GM23338 (cell line): ENCODE data around the gene C1orf116. TPM values are rescaled to one million over a fixed set of nuclear protein-coding genes. Genes with fewer than 3 reads are reported as not detected.

ENCODE experiments used
- ATAC-seq: fragments of 200-7000 bp; cut with Tn5 transposase; 3 replicates; pipeline ENCODE4 v1.9.1; 2020
- DNase-seq: peaks from one replicate; pipeline ENCODE4 v3.0.0-alpha.2; 2015; ENCODE audit warnings: low spot score
- H2AFZ ChIP-seq: fragments of 200-600 bp; sonication (generic); 2 replicates; pipeline ENCODE4 v1.8.0; 2016; ENCODE audit warnings: antibody characterized with exemption, mild to moderate bottlenecking, moderate library complexity
- H3F3A ChIP-seq: fragments of 200-600 bp; sonication (generic); replicated peaks from 2 replicates; pipeline ENCODE4 v1.8.0; 2017; ENCODE audit warnings: antibody characterized with exemption, mixed run types, low read depth
- H3K27ac ChIP-seq: fragments of 200-600 bp; sonication (generic); 2 replicates; pipeline ENCODE4 v1.6.1; 2016; ENCODE audit warnings: low read depth
- H3K27me3 ChIP-seq: fragments of 200-600 bp; sonication (generic); 2 replicates; pipeline ENCODE4 v1.8.0; 2016; ENCODE audit warnings: mild to moderate bottlenecking, mixed run types, moderate library complexity; ENCODE audit not compliant: insufficient read depth
- H3K36me3 ChIP-seq: fragments of 200-600 bp; sonication (generic); 2 replicates; pipeline ENCODE4 v1.8.0; 2016; ENCODE audit warnings: mild to moderate bottlenecking; ENCODE audit not compliant: insufficient read depth
- H3K4me1 ChIP-seq: fragments of 200-600 bp; sonication (generic); 2 replicates; pipeline ENCODE4 v1.8.0; 2016; ENCODE audit warnings: mild to moderate bottlenecking, moderate library complexity; ENCODE audit not compliant: insufficient read depth
- H3K4me2 ChIP-seq: fragments of 200-600 bp; sonication (generic); 2 replicates; pipeline ENCODE4 v1.7.1; 2017; ENCODE audit warnings: mixed run types
- H3K4me3 ChIP-seq: fragments of 200-600 bp; sonication (generic); 2 replicates; pipeline ENCODE4 v1.6.1; 2016; ENCODE audit warnings: mixed run types
- H3K79me2 ChIP-seq: fragments of 200-600 bp; sonication (generic); replicated peaks from 2 replicates; pipeline ENCODE4 v1.8.0; 2017; ENCODE audit warnings: mild to moderate bottlenecking; ENCODE audit not compliant: insufficient read depth
- H3K9me2 ChIP-seq: fragments of 200-600 bp; sonication (generic); 2 replicates; pipeline ENCODE4 v1.8.0; 2017; ENCODE audit not compliant: insufficient read depth
- H4K20me1 ChIP-seq: fragments of 200-600 bp; sonication (generic); replicated peaks from 2 replicates; pipeline ENCODE4 v1.8.0; 2017; ENCODE audit warnings: mild to moderate bottlenecking; ENCODE audit not compliant: insufficient read depth
- H3K27ac Mint-ChIP-seq: 2 replicates; pipeline ENCODE4 v1.8.0; 2020; ENCODE audit warnings: inconsistent platforms, mild to moderate bottlenecking, moderate library complexity, mixed read lengths
- H3K27me3 Mint-ChIP-seq: 3 replicates; pipeline ENCODE4 v1.8.0; 2022; ENCODE audit warnings: low read depth, mild to moderate bottlenecking, moderate library complexity, mixed read lengths, inconsistent platforms; ENCODE audit not compliant: insufficient read depth, poor library complexity
- H3K36me3 Mint-ChIP-seq: 3 replicates; pipeline ENCODE4 v1.8.0; 2021; ENCODE audit warnings: low read depth, mild to moderate bottlenecking, inconsistent platforms, moderate library complexity, mixed read lengths
- H3K4me1 Mint-ChIP-seq: 3 replicates; pipeline ENCODE4 v1.8.0; 2020; ENCODE audit warnings: mild to moderate bottlenecking, inconsistent platforms, mixed read lengths
- H3K4me3 Mint-ChIP-seq: 3 replicates; pipeline ENCODE4 v1.8.0; 2021; ENCODE audit warnings: moderate library complexity, mild to moderate bottlenecking, inconsistent platforms, mixed read lengths
- H3K9me3 Mint-ChIP-seq: 3 replicates; pipeline ENCODE4 v1.8.0; 2020; ENCODE audit warnings: moderate library complexity, mild to moderate bottlenecking, inconsistent platforms, mixed read lengths
- CREB1 ChIP-seq: fragments of 250-450 bp; sonication (Bioruptor Pico); IDR thresholded peaks from 2 replicates; pipeline ENCODE4 v1.5.0; 2020; ENCODE audit warnings: low read depth, mild to moderate bottlenecking, moderate library complexity
- EZH2 ChIP-seq: fragments of 200-600 bp; sonication (generic); IDR thresholded peaks from one replicate; pipeline ENCODE4 v1.8.0; 2017; ENCODE audit warnings: antibody characterized with exemption, mild to moderate bottlenecking, low read depth; ENCODE audit not compliant: unreplicated experiment
- EZH2phosphoT487 ChIP-seq: fragments of 200-600 bp; sonication (generic); IDR thresholded peaks from one replicate; pipeline ENCODE4 v1.8.1; 2018; ENCODE audit warnings: antibody characterized with exemption; ENCODE audit not compliant: unreplicated experiment
- JUNB ChIP-seq: IDR thresholded peaks from one replicate; pipeline ENCODE4 v1.6.1; 2016; ENCODE audit warnings: antibody characterized with exemption; ENCODE audit not compliant: unreplicated experiment
- NANOG ChIP-seq: IDR thresholded peaks from 2 replicates; pipeline ENCODE4 v1.6.1; 2016; ENCODE audit warnings: antibody characterized with exemption, borderline replicate concordance
- POLR2AphosphoS5 ChIP-seq: IDR thresholded peaks from 2 replicates; pipeline ENCODE4 v1.6.1; 2016; ENCODE audit warnings: antibody characterized with exemption, low read depth
- STAT1 ChIP-seq: IDR thresholded peaks from one replicate; pipeline ENCODE4 v1.6.1; 2016; ENCODE audit warnings: antibody characterized with exemption; ENCODE audit not compliant: unreplicated experiment
- ZNF331 ChIP-seq: fragments of 250-450 bp; sonication (Bioruptor Pico); IDR thresholded peaks from 2 replicates; pipeline ENCODE4 v1.5.0; 2020; ENCODE audit warnings: low read depth, mild to moderate bottlenecking, moderate library complexity
- polyA plus RNA-seq: library from polyadenylated mRNA; unstranded; fragments of >200 nt; fragmentation: Nextera tagmentation; extraction: Ambion mirVana; gene quantifications from 2 replicates; pipeline ENCODE4 v1.2.1, GENCODE V29; 2016
- total RNA-seq: library from RNA; depleted of rRNA; stranded (reverse); fragments of >200 nt; shearing (Covaris generic); gene quantifications from 2 replicates; pipeline ENCODE4 v1.2.3, GENCODE V29; 2014
- TF ChIP-seq, protein P1 (sequence below), 2 experiments: fragments of 200-600 bp in 1 of 2; sonication (generic) in 1 of 2; conservative IDR thresholded peaks; 2 replicates each; pipeline versions ENCODE4 v1.5.1 to v1.6.1; 2016 to 2017; ENCODE audit warnings: antibody characterized with exemption in 2 of 2, low read depth in 2 of 2, mild to moderate bottlenecking in 2 of 2, moderate library complexity in 1 of 2
- TF ChIP-seq, protein P2 (sequence below): IDR thresholded peaks from one replicate; pipeline ENCODE4 v1.6.1; 2018; ENCODE audit warnings: antibody characterized with exemption; ENCODE audit not compliant: unreplicated experiment

The C1orf116 gene
- total and polyA plus RNA-seq, 2 experiments from 2014 or later, result 2.3 to 5.3 TPM

DNA sequence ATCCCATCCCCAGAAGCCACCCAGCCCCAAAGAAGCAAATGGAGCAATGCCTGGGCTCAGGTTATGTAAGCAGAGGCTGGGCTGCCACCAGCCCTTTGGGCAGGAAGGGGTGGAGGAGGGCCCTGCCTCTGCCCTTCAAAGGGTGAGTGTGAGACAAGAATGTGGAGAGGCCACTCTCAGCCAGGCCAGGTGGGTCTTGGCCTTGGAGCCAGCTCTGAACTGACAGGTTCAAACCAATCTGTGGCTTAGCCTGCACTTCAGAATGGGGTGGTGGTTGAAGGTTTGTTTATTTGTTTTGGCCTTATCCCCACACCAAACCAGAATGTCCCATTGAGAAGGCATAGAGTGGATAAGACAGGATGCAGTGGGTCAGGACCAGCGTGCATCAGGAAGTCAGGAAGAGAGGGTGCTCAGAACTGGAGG, 29.8 kb downstream of the C1orf116 start (continued):
- TF ChIP-seq NANOG (no peak), ZNF331 (CRISPR knock-in tag) (no peak), POLR2AphosphoS5 (no peak)
- TF ChIP-seq, protein P1, sequence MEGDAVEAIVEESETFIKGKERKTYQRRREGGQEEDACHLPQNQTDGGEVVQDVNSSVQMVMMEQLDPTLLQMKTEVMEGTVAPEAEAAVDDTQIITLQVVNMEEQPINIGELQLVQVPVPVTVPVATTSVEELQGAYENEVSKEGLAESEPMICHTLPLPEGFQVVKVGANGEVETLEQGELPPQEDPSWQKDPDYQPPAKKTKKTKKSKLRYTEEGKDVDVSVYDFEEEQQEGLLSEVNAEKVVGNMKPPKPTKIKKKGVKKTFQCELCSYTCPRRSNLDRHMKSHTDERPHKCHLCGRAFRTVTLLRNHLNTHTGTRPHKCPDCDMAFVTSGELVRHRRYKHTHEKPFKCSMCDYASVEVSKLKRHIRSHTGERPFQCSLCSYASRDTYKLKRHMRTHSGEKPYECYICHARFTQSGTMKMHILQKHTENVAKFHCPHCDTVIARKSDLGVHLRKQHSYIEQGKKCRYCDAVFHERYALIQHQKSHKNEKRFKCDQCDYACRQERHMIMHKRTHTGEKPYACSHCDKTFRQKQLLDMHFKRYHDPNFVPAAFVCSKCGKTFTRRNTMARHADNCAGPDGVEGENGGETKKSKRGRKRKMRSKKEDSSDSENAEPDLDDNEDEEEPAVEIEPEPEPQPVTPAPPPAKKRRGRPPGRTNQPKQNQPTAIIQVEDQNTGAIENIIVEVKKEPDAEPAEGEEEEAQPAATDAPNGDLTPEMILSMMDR (conservative IDR thresholded peaks at IDR 0.05; ENCODE audit: low read depth in 2 of 2), result no peak

DNA sequence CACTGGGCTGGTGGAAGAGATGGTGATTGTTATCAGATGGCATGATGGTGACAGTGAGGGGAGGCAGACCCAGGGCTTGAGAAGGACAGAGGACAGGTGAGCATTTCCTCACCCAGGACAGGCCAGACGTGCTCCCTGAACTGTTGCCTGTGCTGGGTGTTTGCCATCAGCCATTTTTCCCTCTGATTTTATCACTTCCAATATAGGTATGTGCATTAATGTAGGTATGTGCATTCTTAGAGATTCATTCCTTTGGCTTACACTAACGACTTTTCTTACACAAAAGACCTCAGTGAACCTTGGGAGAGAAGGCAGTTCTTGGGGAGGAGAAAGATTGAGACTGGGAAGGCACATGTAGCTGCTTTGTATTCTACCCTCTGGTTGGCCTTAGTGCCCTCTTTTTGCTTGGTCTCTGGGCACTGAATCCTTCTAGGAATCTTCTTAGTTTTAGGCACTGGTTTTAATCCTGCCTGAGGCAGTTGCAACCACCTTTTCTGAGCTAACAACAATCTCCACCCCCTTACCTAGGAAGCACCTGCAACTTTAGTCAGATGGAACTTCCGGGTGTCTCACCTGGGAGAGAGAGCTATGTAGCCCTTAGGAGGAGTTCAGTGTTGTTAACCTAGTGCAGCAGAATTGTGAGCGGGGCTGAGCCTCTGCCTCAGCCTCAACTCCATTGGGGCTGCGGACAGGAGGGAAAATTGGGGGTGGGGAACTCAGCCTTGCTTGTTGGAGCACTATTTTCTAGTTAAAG, 30.9 kb downstream of the C1orf116 start:
- no peaks in the 10 kb centered on the region for H3K9me2 ChIP-seq
- H3K36me3 ChIP-seq, result no peaks in the 10 kb centered on the region
- no peaks in the 10 kb centered on the region for H3K36me3 Mint-ChIP-seq
- no peaks in the 10 kb centered on the region for H3F3A ChIP-seq
- ATAC-seq, result no peak
- H3K27ac Mint-ChIP-seq, result no peak overlapping the region
- H3K4me1 Mint-ChIP-seq, result peaks cover 8% of the 10 kb centered on the region; the same call in 2 of the 3 replicates
- no peak overlapping the region for H3K4me3 Mint-ChIP-seq
- TF ChIP-seq EZH2phosphoT487 (no peak), POLR2AphosphoS5 (no peak), ZNF331 (CRISPR knock-in tag) (no peak), EZH2 (no peak)
- no peaks in the 10 kb centered on the region for H3K27me3 ChIP-seq
- peaks cover 3% of the 10 kb centered on the region for H3K27me3 Mint-ChIP-seq
- no peaks in the 10 kb centered on the region for H3K9me3 Mint-ChIP-seq
- no peaks in the 10 kb centered on the region for H3K4me1 ChIP-seq
- H4K20me1 ChIP-seq, result no peaks in the 10 kb centered on the region
- no peak overlapping the region for H2AFZ ChIP-seq
- no peak for DNase-seq
- H3K4me3 ChIP-seq, result no peak overlapping the region
- H3K4me2 ChIP-seq, result no peak overlapping the region
- H3K79me2 ChIP-seq, result no peaks in the 10 kb centered on the region
- no peak overlapping the region for H3K27ac ChIP-seq

DNA sequence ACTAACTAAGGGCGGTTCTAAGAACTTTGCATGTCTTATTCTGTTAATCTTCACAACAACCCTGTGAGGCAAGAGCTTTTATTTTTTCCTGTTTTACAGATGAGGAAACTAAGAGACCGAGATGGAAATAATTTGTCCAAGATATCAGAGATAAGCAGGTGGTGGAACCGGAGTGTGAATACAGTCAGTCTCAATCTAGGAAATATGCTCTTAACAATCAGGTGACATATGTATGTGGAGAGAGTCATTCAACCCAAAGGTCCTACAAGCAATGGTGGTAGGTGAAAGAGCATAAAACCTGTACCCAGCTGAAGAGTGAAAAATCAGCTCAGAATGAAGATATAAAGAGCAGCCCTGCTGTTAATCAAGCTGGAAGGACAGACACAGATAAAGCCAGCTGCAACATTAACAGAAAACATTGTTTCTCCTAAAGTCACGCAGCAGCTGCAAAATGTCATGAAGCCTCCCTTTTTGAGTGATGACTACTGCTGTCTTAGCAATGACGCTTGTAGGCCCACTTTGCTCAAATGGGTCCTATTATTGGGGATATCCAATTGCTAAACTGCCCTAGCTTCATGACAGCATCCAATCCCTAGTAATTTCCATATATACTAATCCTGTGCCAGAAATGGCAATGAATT, 31.8 kb downstream of the C1orf116 start:
- no peak overlapping the region for H2AFZ ChIP-seq
- H3K9me2 ChIP-seq, result no peaks in the 10 kb centered on the region
- no peaks in the 10 kb centered on the region for H3F3A ChIP-seq
- no peak overlapping the region for H3K4me2 ChIP-seq
- peaks cover 5% of the 10 kb centered on the region for H3K27me3 Mint-ChIP-seq
- no peak overlapping the region for H3K27ac Mint-ChIP-seq
- DNase-seq (no peak), ATAC-seq (no peak)
- no peak overlapping the region for H3K4me3 Mint-ChIP-seq
- peaks cover 8% of the 10 kb centered on the region; the same call in 2 of the 3 replicates for H3K4me1 Mint-ChIP-seq
- no peak overlapping the region for H3K27ac ChIP-seq
- no peaks in the 10 kb centered on the region for H3K36me3 ChIP-seq
- no peaks in the 10 kb centered on the region for H3K9me3 Mint-ChIP-seq
- no peaks in the 10 kb centered on the region for H3K36me3 Mint-ChIP-seq
- no peaks in the 10 kb centered on the region for H3K27me3 ChIP-seq
- H3K4me1 ChIP-seq, result no peaks in the 10 kb centered on the region
- no peaks in the 10 kb centered on the region for H3K79me2 ChIP-seq
- H4K20me1 ChIP-seq, result no peaks in the 10 kb centered on the region
- no peak overlapping the region for H3K4me3 ChIP-seq
- no peak for TF ChIP-seq JUNB
- TF ChIP-seq STAT1, result no peak
- no peak for TF ChIP-seq NANOG
- TF ChIP-seq POLR2AphosphoS5, result no peak
- TF ChIP-seq, protein P1 (conservative IDR thresholded peaks at IDR 0.05; ENCODE audit: low read depth in 2 of 2), result no peak
- TF ChIP-seq EZH2, result no peak
- no peak for TF ChIP-seq EZH2phosphoT487
- TF ChIP-seq, protein P2, sequence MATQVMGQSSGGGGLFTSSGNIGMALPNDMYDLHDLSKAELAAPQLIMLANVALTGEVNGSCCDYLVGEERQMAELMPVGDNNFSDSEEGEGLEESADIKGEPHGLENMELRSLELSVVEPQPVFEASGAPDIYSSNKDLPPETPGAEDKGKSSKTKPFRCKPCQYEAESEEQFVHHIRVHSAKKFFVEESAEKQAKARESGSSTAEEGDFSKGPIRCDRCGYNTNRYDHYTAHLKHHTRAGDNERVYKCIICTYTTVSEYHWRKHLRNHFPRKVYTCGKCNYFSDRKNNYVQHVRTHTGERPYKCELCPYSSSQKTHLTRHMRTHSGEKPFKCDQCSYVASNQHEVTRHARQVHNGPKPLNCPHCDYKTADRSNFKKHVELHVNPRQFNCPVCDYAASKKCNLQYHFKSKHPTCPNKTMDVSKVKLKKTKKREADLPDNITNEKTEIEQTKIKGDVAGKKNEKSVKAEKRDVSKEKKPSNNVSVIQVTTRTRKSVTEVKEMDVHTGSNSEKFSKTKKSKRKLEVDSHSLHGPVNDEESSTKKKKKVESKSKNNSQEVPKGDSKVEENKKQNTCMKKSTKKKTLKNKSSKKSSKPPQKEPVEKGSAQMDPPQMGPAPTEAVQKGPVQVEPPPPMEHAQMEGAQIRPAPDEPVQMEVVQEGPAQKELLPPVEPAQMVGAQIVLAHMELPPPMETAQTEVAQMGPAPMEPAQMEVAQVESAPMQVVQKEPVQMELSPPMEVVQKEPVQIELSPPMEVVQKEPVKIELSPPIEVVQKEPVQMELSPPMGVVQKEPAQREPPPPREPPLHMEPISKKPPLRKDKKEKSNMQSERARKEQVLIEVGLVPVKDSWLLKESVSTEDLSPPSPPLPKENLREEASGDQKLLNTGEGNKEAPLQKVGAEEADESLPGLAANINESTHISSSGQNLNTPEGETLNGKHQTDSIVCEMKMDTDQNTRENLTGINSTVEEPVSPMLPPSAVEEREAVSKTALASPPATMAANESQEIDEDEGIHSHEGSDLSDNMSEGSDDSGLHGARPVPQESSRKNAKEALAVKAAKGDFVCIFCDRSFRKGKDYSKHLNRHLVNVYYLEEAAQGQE, result no peak
- no peak for TF ChIP-seq CREB1
